IMR-90 (cell line): ENCODE results near the gene CRYBG3. TPM values are rescaled to one million over a fixed set of nuclear protein-coding genes. Genes with fewer than 3 reads are reported as not detected.

ENCODE experiments used
- ATAC-seq: fragments of 200-7000 bp; cut with Tn5 transposase; 2 replicates; pipeline ENCODE4 v1.9.1; 2020; ENCODE audit warnings: low read depth, mild to moderate bottlenecking, moderate library complexity
- BruUV-seq: library from RNA; stranded (reverse); fragments of 400-500 nt; replicated peaks from 2 replicates; lab custom pipeline; 2021; lab: Mats Ljungman, UMichigan
- CTCF ChIA-PET: fragments of 300-600 bp; formaldehyde crosslinking; extraction: SDS; loops from one replicate; lab custom pipeline; 2021; ENCODE audit warnings: antibody characterized with exemption; lab: Yijun Ruan, JAX
- POLR2A ChIA-PET: fragments of 300-600 bp; sonication (Branson Sonifier 250); formaldehyde crosslinking; loops from one replicate; lab custom pipeline; 2022; ENCODE audit warnings: antibody characterized with exemption; ENCODE audit not compliant: unreplicated experiment; lab: Charles Lee
- DNase-seq: peaks from one replicate; pipeline ENCODE4 v3.0.0; 2013
- H2AFZ ChIP-seq: replicated peaks from 2 replicates; pipeline ENCODE3; 2013; ENCODE audit warnings: low read length, mild to moderate bottlenecking; ENCODE audit not compliant: poor library complexity
- H2AK5ac ChIP-seq: 2 replicates; pipeline ENCODE4 v1.6.1; 2013; ENCODE audit warnings: low read depth, low read length, inconsistent platforms
- H2AK9ac ChIP-seq: replicated peaks from 2 replicates; pipeline ENCODE3; 2013; ENCODE audit warnings: mild to moderate bottlenecking, low read depth, low read length, moderate library complexity; ENCODE audit not compliant: poor library complexity
- H2BK120ac ChIP-seq: 2 replicates; pipeline ENCODE4 v1.6.1; 2013; ENCODE audit warnings: low read depth, low read length, inconsistent platforms
- H2BK15ac ChIP-seq: 3 replicates; pipeline ENCODE4 v1.6.1; 2013; ENCODE audit warnings: low read depth, low read length, inconsistent platforms
- H2BK20ac ChIP-seq: 2 replicates; pipeline ENCODE4 v1.6.1; 2013; ENCODE audit warnings: low read depth, mild to moderate bottlenecking, inconsistent platforms, low read length, moderate library complexity
- H2BK5ac ChIP-seq: 2 replicates; pipeline ENCODE4 v1.6.1; 2013; ENCODE audit warnings: mild to moderate bottlenecking, low read depth, low read length, inconsistent platforms; ENCODE audit not compliant: poor library complexity, severe bottlenecking
- H3K14ac ChIP-seq: replicated peaks from 2 replicates; pipeline ENCODE4 v1.6.1; 2013; ENCODE audit warnings: low read depth, low read length, inconsistent platforms
- H3K18ac ChIP-seq: 2 replicates; pipeline ENCODE4 v1.6.1; 2013; ENCODE audit warnings: low read depth, low read length, control low read depth
- H3K23ac ChIP-seq: 2 replicates; pipeline ENCODE4 v1.6.1; 2013; ENCODE audit warnings: low read depth, low read length, inconsistent platforms
- H3K27ac ChIP-seq: 2 replicates; pipeline ENCODE4 v1.5.1; 2013; ENCODE audit warnings: mild to moderate bottlenecking, control low read depth, low read length; ENCODE audit not compliant: insufficient read depth
- H3K27me3 ChIP-seq: 2 replicates; pipeline ENCODE4 v1.6.1; 2013; ENCODE audit warnings: low read length; ENCODE audit not compliant: control insufficient read depth, insufficient read depth
- H3K36me3 ChIP-seq: 2 replicates; pipeline ENCODE4 v1.6.1; 2013; ENCODE audit warnings: low read length, mixed read lengths; ENCODE audit not compliant: control insufficient read depth, insufficient read depth
- H3K4ac ChIP-seq: 2 replicates; pipeline ENCODE4 v1.6.1; 2013; ENCODE audit warnings: low read depth, low read length, inconsistent platforms
- H3K4me1 ChIP-seq: 2 replicates; pipeline ENCODE4 v1.6.1; 2013; ENCODE audit warnings: low read length, mixed read lengths; ENCODE audit not compliant: control insufficient read depth, insufficient read depth
- H3K4me2 ChIP-seq: 2 replicates; pipeline ENCODE4 v1.6.1; 2013; ENCODE audit warnings: low read depth, mild to moderate bottlenecking, control low read depth, low read length, moderate library complexity
- H3K4me3 ChIP-seq: 2 replicates; pipeline ENCODE4 v1.5.1; 2013; ENCODE audit warnings: low read depth, mild to moderate bottlenecking, control low read depth, low read length, moderate library complexity; ENCODE audit not compliant: insufficient read depth
- H3K56ac ChIP-seq: 2 replicates; pipeline ENCODE4 v1.6.1; 2013; ENCODE audit warnings: low read length, inconsistent platforms; ENCODE audit not compliant: insufficient read depth; ENCODE audit errors: extremely low read depth
- H3K79me1 ChIP-seq, 2 experiments: 2 replicates each; pipeline ENCODE4 v1.6.1; 2013; ENCODE audit warnings: low read length in 2 of 2, inconsistent platforms in 1 of 2, low read depth in 1 of 2
- H3K9ac ChIP-seq: 2 replicates; pipeline ENCODE4 v1.6.1; 2013; ENCODE audit warnings: low read depth, low read length, control low read depth
- H3K9me1 ChIP-seq: 2 replicates; pipeline ENCODE4 v1.6.1; 2013; ENCODE audit warnings: low read length, inconsistent platforms; ENCODE audit not compliant: insufficient read depth
- H3K9me3 ChIP-seq: 2 replicates; pipeline ENCODE4 v1.6.1; 2013; ENCODE audit warnings: low read length; ENCODE audit not compliant: control insufficient read depth, insufficient read depth
- H4K20me1 ChIP-seq: 2 replicates; pipeline ENCODE4 v1.6.1; 2013; ENCODE audit warnings: low read length, inconsistent platforms; ENCODE audit not compliant: insufficient read depth
- H4K5ac ChIP-seq: 2 replicates; pipeline ENCODE4 v1.6.1; 2013; ENCODE audit warnings: mild to moderate bottlenecking, low read depth, low read length, control low read depth
- H4K8ac ChIP-seq, 2 experiments: 2 replicates each; pipeline ENCODE4 v1.6.1; 2013; ENCODE audit warnings: low read depth in 2 of 2, low read length in 2 of 2, control low read depth in 1 of 2, inconsistent platforms in 1 of 2
- H4K91ac ChIP-seq: 2 replicates; pipeline ENCODE4 v1.6.1; 2013; ENCODE audit warnings: low read depth, low read length, inconsistent platforms; ENCODE audit not compliant: insufficient read depth
- MAFK ChIP-seq: IDR thresholded peaks from 2 replicates; pipeline ENCODE4 v1.6.1; 2012; ENCODE audit warnings: low read depth, low read length, improper control_type of control experiment
- RCOR1 ChIP-seq: IDR thresholded peaks from 2 replicates; pipeline ENCODE4 v1.6.1; 2012; ENCODE audit warnings: mild to moderate bottlenecking, low read length, improper control_type of control experiment; ENCODE audit not compliant: insufficient replicate concordance
- WGBS, 2 experiments: methylation state at CpG; one replicate each; pipeline versions ENCODE4 v1.1.5 to v1.1.7; 2013; ENCODE audit warnings: missing lambda C conversion rate in 2 of 2; ENCODE audit not compliant: insufficient read length in 1 of 2; ENCODE audit errors: extremely low coverage in 2 of 2; 5-methylcytosine and 5-hydroxymethylcytosine counted together
- dilution Hi-C: fragments of 300-500 bp; cut with HindIII; formaldehyde crosslinking; loops from one replicate; pipeline ENCODE4 v1.14.3; 2018; ENCODE audit warnings: low sequenced_read_pairs; ENCODE audit not compliant: unreplicated experiment
- in situ Hi-C: fragments of 300-500 bp; cut with MboI; formaldehyde crosslinking; loops from 3 replicates; pipeline ENCODE4 v1.14.3; 2019; ENCODE audit warnings: low sequenced_read_pairs, inconsistent platforms, mixed read lengths
- intact Hi-C: fragments of 100-400 bp; cut with micrococcal nuclease; formaldehyde crosslinking; loops from 2 replicates; pipeline ENCODE4 v1.10.0; 2022
- polyA plus RNA-seq, 3 experiments: library from polyadenylated mRNA; depleted of rRNA; stranded (reverse); fragments of >200 nt; gene quantifications; 2 replicates each; pipeline ENCODE4 v1.2.3, GENCODE V29; 2012; ENCODE audit warnings: low replicate concordance in 1 of 3
- total RNA-seq: library from RNA; depleted of rRNA; stranded (reverse); fragments of >200 nt; gene quantifications from 2 replicates; pipeline ENCODE4 v1.2.3, GENCODE V29; 2012

Gene CRYBG3
- total and polyA plus RNA-seq, 2 of the 4 experiments (the other 2 are of a cell fraction) = 4.9 to 26.2 TPM

GRCh38 chr3:97979610-97980009 is 157.8 kb downstream of the CRYBG3 start:
- Histone ChIP-seq H3K4me1 (peaks cover 4% of the 10 kb centered on the region; the same call in 1 of the 2 replicates), H2AK9ac (no peak overlapping the region), H4K91ac (no peak overlapping the region), H2BK5ac (no peak overlapping the region), H4K20me1 (no peaks in the 10 kb centered on the region), H3K56ac (no peak overlapping the region), H3K9ac (no peak overlapping the region), H3K9me1 (0 out of 2 replicates have a peak, but pooled peaks cover 2% of the 10 kb centered on the region), H3K27ac (no peak overlapping the region), H2BK15ac (no peak overlapping the region), H3K14ac (no peak overlapping the region), H3K4me3 (no peak overlapping the region), H4K5ac (no peak overlapping the region; the same call in 1 of the 2 replicates), H3K9me3 (no peaks in the 10 kb centered on the region), H3K79me1 (no peaks in the 10 kb centered on the region), H3K18ac (no peak overlapping the region; the same call in 1 of the 2 replicates), H2AK5ac (no peak overlapping the region), H2BK120ac (no peak overlapping the region), H2AFZ (no peak overlapping the region), H3K27me3 (peaks cover 4% of the 10 kb centered on the region), H2BK20ac (no peak overlapping the region), H3K23ac (no peak overlapping the region), H4K8ac (no peak overlapping the region), H3K36me3 (no peaks in the 10 kb centered on the region), H3K4ac (no peak overlapping the region), H3K4me2 (no peak overlapping the region)
- in situ Hi-C loops (no loop called here), intact Hi-C loops (no loop called here), dilution Hi-C loops (no loop called here)
- TF ChIP-seq RCOR1 = no peak
- no peak for TF ChIP-seq MAFK
- no peak; the same call in 1 of the 2 replicates for ATAC-seq
- CTCF ChIA-PET = interaction anchor here (0.6 kb wide), 1 partner anchor 186 kb away, joined by 3 read pairs; no protein-coding TSS in a partner anchor
- WGBS, 2 experiments = no CpG with 5 or more reads among the region's 3 CpGs
- POLR2A ChIA-PET = no interaction called here
- no TSS peak for BruUV-seq
- no peak for DNase-seq
